NCI-H446 treated with DMSO at 0.1 percent for 48 hours (cell line): Measurements from ENCODE around the gene SNTG2.

Experiments used
- DNase-seq: peaks from one replicate; lab custom pipeline; 2025; lab: John Stamatoyannopoulos, UW

Gene SNTG2

DNA sequence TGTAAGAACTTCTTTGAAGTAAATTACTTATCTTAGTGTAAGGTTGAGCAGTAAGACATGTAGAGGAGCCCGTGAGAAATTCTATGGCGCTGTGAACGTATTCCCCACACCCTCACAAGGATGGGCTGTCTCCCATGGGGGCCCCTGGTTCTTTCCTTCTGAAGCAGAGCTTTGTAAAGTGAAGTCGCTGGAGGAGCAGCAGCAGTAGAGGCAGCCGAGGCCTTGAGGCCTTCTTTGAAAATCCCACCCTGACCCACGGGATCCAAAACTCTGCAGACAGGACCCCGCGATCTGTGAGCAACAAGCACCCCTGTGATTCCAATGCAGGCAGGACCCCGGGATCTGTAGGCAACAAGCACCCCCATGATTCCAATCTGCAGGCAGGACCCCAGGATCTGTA, 23.8 kb upstream of the SNTG2 start:
- no peak for DNase-seq

- DNase-seq = no peak
Measured at GRCh38 chr2:929011-929735, 21.5 kb upstream of the SNTG2 start.

DNA sequence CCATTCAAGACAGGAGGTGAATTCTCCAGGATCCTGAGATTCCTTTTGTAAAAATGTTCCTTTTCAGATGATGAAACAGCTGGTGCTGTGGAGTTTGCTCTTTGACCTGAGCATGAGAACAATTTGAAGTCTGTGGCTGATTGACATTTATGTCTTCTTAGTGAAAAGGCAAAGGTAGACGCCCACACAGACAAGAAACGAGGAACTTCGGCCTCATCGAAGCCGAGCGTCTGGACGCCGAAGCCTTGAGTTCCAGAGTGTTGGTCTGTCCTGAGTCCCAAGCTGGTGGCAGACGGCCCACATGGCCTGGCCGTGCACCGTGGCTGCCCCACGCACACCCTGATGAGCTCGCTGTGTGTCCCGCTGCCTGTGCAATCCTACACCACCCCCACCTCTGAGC, 20.7 kb upstream of the SNTG2 start:
- no peak for DNase-seq

- DNase-seq = no peak
Measured at GRCh38 chr2:930935-931334, 19.7 kb upstream of the SNTG2 start.

- no peak for DNase-seq
Measured at GRCh38 chr2:932320-933115, 18.1 kb upstream of the SNTG2 start.

- DNase-seq = no peak
Measured at GRCh38 chr2:933734-934295, 16.8 kb upstream of the SNTG2 start.

DNA sequence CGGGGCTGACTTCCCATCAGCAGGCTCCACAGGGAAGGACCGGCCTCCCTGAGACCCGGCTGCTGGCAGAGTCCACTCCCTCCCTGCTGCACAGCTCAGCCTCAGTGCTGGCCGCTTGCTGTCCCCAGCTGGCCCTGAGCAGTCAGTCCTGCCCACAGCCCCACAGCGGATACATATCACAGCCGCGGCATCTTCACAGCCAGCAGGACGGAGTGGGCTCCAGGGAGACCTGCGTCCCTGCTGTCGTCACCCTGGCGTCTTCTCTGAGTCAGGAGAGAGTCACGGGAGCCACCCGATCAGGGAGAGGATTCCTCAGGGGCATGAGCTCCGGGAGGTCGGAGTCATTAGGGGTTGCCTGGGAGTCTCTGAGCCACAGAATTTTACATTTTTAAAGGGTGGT, 13.1 kb upstream of the SNTG2 start:
- no peak for DNase-seq

DNA sequence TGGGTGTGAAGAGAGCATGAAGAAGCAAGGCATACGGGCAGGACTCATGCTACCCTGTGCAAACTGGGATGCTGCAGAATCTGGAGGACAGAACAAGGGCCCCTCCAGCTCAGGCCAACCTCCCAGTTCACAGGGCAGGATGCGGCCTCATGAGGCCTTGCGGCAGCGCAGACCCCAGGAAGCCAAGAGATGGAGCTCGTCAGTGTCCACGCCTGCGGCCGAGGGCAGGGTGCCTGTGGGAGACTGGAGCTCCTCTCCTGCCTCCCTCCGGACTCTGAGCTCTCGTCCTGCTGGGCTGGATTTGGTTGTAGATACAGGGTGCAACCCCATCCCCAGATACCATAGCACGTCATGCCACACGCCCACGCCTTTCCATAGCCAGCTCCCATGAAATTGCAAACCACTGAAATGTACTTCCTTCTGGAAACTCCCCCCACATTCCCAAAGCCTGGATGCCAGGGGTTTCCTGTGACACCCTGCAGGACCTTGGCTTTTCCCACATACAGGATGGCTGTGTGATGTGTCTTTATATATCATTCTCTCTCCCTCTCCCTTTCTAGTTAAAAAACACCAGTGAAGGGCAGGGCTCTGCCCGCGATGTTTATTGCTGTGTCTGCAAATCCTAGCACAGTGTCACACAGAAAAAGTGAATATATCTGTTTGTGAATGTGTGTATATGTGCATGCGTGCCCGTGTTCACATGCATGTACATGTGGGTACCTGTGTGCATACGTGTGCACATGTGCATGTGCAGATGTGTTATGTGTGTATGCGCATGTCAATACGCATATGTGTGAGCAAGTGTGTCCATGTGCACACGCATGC, 12.3 kb upstream of the SNTG2 start:
- DNase-seq = no peak

- DNase-seq = no peak
Measured at GRCh38 chr2:939936-940601, 10.6 kb upstream of the SNTG2 start.

GRCh38 chr2:941871-942270, 8.8 kb upstream of the SNTG2 start:
- DNase-seq = no peak

GRCh38 chr2:942775-943460, 7.7 kb upstream of the SNTG2 start:
- no peak for DNase-seq

- DNase-seq = no peak
Measured at GRCh38 chr2:943461-943797, 7.2 kb upstream of the SNTG2 start.

DNA sequence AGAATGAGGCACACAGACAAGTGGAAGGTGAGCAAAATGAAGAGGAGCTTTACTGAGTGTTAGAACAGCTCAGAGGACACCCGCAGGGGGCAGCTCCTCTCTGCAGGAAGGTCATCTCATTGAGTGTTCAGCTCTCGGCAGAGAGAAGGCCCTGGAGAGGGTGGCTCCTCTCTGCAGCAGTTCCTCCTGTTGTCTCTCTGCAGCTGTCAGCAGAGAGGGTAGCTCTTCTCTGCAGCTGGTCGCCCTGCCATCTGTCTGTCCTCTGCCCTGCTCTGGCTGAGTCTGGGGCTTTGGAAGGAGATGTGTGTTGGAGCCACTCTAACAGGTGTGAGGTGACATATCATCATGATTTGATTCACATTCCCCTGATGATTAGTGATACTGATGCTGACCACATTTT, 6.8 kb upstream of the SNTG2 start:
- DNase-seq = no peak

DNA sequence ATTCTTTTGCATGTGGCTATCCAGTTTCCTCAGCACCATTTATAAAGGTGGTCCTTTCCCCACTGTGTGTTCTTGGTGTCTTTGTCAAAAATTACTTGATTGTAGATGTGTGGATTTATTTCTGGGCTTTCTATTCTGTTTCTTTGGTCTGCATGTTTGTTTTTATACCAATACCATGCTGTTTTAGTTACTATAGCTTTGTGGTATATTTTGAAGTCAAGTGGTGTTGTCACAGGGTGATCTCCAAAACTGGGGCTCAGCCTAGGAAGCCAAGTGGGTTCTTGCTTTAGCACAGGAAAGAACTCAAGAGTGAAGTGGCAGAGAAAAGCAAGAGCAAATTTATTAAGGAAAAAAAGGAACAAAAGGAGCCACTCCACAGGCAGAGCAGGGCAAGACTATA, 6.0 kb upstream of the SNTG2 start:
- no peak for DNase-seq

- no peak for DNase-seq
Measured at GRCh38 chr2:945104-945503, 5.5 kb upstream of the SNTG2 start.

GRCh38 chr2:946073-946948, 4.3 kb upstream of the SNTG2 start:
- no peak for DNase-seq

GRCh38 chr2:949384-950079, 1.1 kb upstream of the SNTG2 start:
- no peak for DNase-seq

- no peak for DNase-seq
Measured at GRCh38 chr2:951224-952006, 766 bp downstream of the SNTG2 start.

- no peak for DNase-seq
Measured at GRCh38 chr2:953408-953807, 2.8 kb downstream of the SNTG2 start.
